Fibroblast of lung (primary cell): Measurements from ENCODE around the gene SYNE1. TPM values are rescaled to one million over a fixed set of nuclear protein-coding genes. Genes with fewer than 3 reads are reported as not detected.
A peak's percentile ranks its signal among the peaks of the same experiment; 100 is the strongest.

Experiments used
- DNase-seq, 2 donors: peaks; one replicate each; pipeline versions ENCODE4 v3.0.0 to v3.0.0-alpha.2; 2010; ENCODE audit warnings: low read depth in 2 of 2
- H2AFZ ChIP-seq: 2 replicates; pipeline ENCODE4 v1.5.1; 2012; ENCODE audit warnings: low read length, control low read depth, inconsistent platforms
- H3K27ac ChIP-seq: 2 replicates; pipeline ENCODE4 v1.5.1; 2011; ENCODE audit warnings: low read length, control low read depth; ENCODE audit not compliant: insufficient read depth
- H3K27me3 ChIP-seq: 2 replicates; pipeline ENCODE4 v1.5.1; 2011; ENCODE audit warnings: mild to moderate bottlenecking, low read length; ENCODE audit not compliant: control insufficient read depth, insufficient read depth
- H3K36me3 ChIP-seq: 2 replicates; pipeline ENCODE4 v1.5.1; 2011; ENCODE audit warnings: low read length; ENCODE audit not compliant: control insufficient read depth, insufficient read depth
- H3K4me1 ChIP-seq: 2 replicates; pipeline ENCODE4 v1.5.1; 2011; ENCODE audit warnings: low read length; ENCODE audit not compliant: control insufficient read depth, insufficient read depth; ENCODE audit errors: extremely low read depth
- H3K4me2 ChIP-seq: 2 replicates; pipeline ENCODE4 v1.5.1; 2011; ENCODE audit warnings: low read length, control low read depth; ENCODE audit not compliant: insufficient read depth; ENCODE audit errors: extremely low read depth
- H3K4me3 ChIP-seq, 4 experiments: fragments of 200-600 bp in 1 of 4; sonication (generic) in 1 of 4; replicated peaks in 1 of 4; 2 replicates each; pipeline ENCODE4 v1.5.1; 2011 to 2016; ENCODE audit warnings: low read length in 4 of 4, low read depth in 3 of 4, mild to moderate bottlenecking in 3 of 4, control low read depth in 2 of 4, inconsistent platforms in 1 of 4, mixed read lengths in 1 of 4; ENCODE audit not compliant: insufficient read depth in 1 of 4; ENCODE audit errors: control extremely low read depth in 1 of 4
- H3K79me2 ChIP-seq: 2 replicates; pipeline ENCODE4 v1.5.1; 2012; ENCODE audit warnings: mild to moderate bottlenecking, low read length, inconsistent platforms; ENCODE audit not compliant: control insufficient read depth, insufficient read depth
- H3K9ac ChIP-seq: 2 replicates; pipeline ENCODE4 v1.5.1; 2011; ENCODE audit warnings: mild to moderate bottlenecking, low read length, control low read depth; ENCODE audit not compliant: insufficient read depth
- H3K9me3 ChIP-seq: 2 replicates; pipeline ENCODE4 v1.5.1; 2012; ENCODE audit warnings: low read depth, low read length; ENCODE audit not compliant: control insufficient read depth, insufficient read depth
- H4K20me1 ChIP-seq: 2 replicates; pipeline ENCODE4 v1.5.1; 2011; ENCODE audit warnings: low read length; ENCODE audit not compliant: control insufficient read depth, insufficient read depth; ENCODE audit errors: extremely low read depth
- EZH2 ChIP-seq: IDR thresholded peaks from 2 replicates; pipeline ENCODE4 v1.5.1; 2012; ENCODE audit warnings: low read length, control low read depth, mild to moderate bottlenecking; ENCODE audit errors: missing control alignments
- polyA plus RNA-seq, 2 donors: library from polyadenylated mRNA; depleted of rRNA in 1 of 2; stranded (reverse) in 1 of 2; unstranded in 1 of 2; fragments of >200 nt; gene quantifications; 2 replicates each; pipeline ENCODE4 v1.2.1, GENCODE V29; 2011 to 2012; ENCODE audit warnings: missing spikeins in 1 of 2
- total RNA-seq: library from RNA; depleted of rRNA; stranded (reverse); fragments of >200 nt; gene quantifications from 2 replicates; pipeline ENCODE4 v1.2.1, GENCODE V29; 2014
- TF ChIP-seq, protein P1 (sequence below), 2 donors: IDR thresholded peaks in 1 of 2; conservative IDR thresholded peaks in 1 of 2; 1 replicate in 1 of 2; 2 replicates in 1 of 2; pipeline ENCODE4 v1.5.1; 2011 to 2012; ENCODE audit warnings: low read length in 2 of 2, control low read depth in 1 of 2, inconsistent platforms in 1 of 2, low read depth in 1 of 2, mild to moderate bottlenecking in 1 of 2

SYNE1 gene
- total and polyA plus RNA-seq, 2 donors (not counting 1 experiment from before 2014, with no cell fraction given): 21.7 to 219 TPM

DNA sequence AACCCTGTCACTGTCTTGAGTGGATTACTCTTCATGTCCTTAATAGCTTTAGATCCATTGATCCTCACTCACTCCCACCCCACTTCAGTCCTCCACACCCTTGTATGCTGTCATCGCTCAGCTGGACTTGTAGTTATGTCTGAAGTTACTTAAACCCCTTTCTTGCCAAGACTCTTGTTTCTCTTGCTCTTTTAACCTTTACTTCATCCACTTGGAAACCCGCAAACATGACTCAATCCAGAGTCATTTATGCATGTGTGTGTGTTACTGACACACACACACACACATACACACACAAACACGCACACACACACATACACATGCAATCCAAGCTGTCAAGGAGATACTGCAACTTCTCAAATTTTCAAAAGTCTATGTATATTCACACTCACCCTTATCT lies 341.8 kb downstream of the SYNE1 start:
- H3K27me3 ChIP-seq: no peaks in the 10 kb centered on the region
- no peaks in the 10 kb centered on the region for H3K79me2 ChIP-seq
- TF ChIP-seq, protein P1, sequence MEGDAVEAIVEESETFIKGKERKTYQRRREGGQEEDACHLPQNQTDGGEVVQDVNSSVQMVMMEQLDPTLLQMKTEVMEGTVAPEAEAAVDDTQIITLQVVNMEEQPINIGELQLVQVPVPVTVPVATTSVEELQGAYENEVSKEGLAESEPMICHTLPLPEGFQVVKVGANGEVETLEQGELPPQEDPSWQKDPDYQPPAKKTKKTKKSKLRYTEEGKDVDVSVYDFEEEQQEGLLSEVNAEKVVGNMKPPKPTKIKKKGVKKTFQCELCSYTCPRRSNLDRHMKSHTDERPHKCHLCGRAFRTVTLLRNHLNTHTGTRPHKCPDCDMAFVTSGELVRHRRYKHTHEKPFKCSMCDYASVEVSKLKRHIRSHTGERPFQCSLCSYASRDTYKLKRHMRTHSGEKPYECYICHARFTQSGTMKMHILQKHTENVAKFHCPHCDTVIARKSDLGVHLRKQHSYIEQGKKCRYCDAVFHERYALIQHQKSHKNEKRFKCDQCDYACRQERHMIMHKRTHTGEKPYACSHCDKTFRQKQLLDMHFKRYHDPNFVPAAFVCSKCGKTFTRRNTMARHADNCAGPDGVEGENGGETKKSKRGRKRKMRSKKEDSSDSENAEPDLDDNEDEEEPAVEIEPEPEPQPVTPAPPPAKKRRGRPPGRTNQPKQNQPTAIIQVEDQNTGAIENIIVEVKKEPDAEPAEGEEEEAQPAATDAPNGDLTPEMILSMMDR (conservative IDR thresholded peaks at IDR 0.05 in 1 of 2, IDR thresholded peaks at IDR 0.05 in 1 of 2; ENCODE audit: low read depth in 1 of 2, low read length in 2 of 2): no peak
- TF ChIP-seq EZH2: no peak
- no peaks in the 10 kb centered on the region for H3K36me3 ChIP-seq
- H3K4me2 ChIP-seq: no peak overlapping the region
- no peaks in the 10 kb centered on the region for H4K20me1 ChIP-seq
- H3K9ac ChIP-seq: no peak overlapping the region
- H2AFZ ChIP-seq: no peak overlapping the region
- H3K4me1 ChIP-seq: peaks cover 4% of the 10 kb centered on the region
- H3K27ac ChIP-seq: peak overlapping the region; percentile 8
- no peak overlapping the region for H3K4me3 ChIP-seq
- peak; percentile 98 to 99 for DNase-seq
- H3K9me3 ChIP-seq: no peaks in the 10 kb centered on the region

DNA sequence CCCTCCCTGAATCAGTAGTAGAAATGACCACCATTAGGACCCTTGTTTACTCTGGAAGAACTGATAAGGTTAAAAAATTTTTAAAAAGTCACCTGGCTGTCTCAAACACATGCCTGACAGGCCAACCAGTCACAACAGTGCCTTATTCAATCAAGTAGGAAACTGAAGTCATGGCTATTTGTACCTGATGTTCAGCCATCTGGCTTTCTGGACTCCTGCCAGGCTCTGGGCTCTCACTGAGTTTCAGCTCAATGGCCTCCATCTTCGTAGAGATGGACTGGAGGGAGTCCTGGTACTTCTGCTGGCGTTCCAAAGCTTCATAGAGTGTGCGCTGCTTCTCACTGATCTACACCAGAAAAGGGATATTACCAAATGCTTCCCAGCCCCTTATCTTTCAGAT lies 343.8 kb downstream of the SYNE1 start:
- Histone ChIP-seq H4K20me1 (no peaks in the 10 kb centered on the region), H3K36me3 (peaks cover 2% of the 10 kb centered on the region), H3K79me2 (no peaks in the 10 kb centered on the region), H3K4me2 (no peak overlapping the region), H3K9me3 (no peaks in the 10 kb centered on the region), H2AFZ (no peak overlapping the region), H3K4me1 (peaks cover 4% of the 10 kb centered on the region), H3K27ac (no peak overlapping the region), H3K4me3 (no peak overlapping the region), H3K27me3 (no peaks in the 10 kb centered on the region), H3K9ac (no peak overlapping the region)
- DNase-seq: no peak
- no peak for TF ChIP-seq EZH2
- TF ChIP-seq, protein P1 (conservative IDR thresholded peaks at IDR 0.05 in 1 of 2, IDR thresholded peaks at IDR 0.05 in 1 of 2; ENCODE audit: low read depth in 1 of 2, low read length in 2 of 2): no peak

DNA sequence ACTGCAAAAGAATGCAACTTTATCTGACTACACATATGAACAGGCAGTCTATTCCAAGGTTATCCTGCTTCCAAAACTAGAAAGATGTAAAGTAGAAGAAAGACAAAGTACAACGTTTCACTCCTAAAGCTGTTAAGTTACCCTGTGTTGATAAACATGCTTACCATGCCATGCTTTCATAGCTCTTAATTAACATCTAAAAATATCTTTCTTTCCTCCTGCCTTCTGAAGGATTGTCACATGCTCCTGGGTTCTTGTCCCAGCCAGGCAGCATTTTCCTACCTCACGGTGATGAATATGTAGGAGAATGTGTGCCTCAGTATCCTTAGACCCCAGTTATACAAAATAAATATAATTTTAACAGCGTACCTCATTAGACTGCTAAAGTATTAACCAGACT lies 344.6 kb downstream of the SYNE1 start:
- TF ChIP-seq EZH2: no peak
- TF ChIP-seq, protein P1 (conservative IDR thresholded peaks at IDR 0.05 in 1 of 2, IDR thresholded peaks at IDR 0.05 in 1 of 2; ENCODE audit: low read depth in 1 of 2, low read length in 2 of 2): no peak
- H3K27ac ChIP-seq: no peak overlapping the region
- no peaks in the 10 kb centered on the region for H3K9me3 ChIP-seq
- H4K20me1 ChIP-seq: no peaks in the 10 kb centered on the region
- peaks cover 2% of the 10 kb centered on the region for H3K36me3 ChIP-seq
- H2AFZ ChIP-seq: no peak overlapping the region
- H3K4me3 ChIP-seq: no peak overlapping the region
- H3K4me2 ChIP-seq: no peak overlapping the region
- no peaks in the 10 kb centered on the region for H3K27me3 ChIP-seq
- H3K4me1 ChIP-seq: peaks cover 4% of the 10 kb centered on the region
- no peak overlapping the region for H3K9ac ChIP-seq
- DNase-seq: no peak
- no peaks in the 10 kb centered on the region for H3K79me2 ChIP-seq
